Measurements from ENCODE around the gene STK24.

STK24 gene

DNA sequence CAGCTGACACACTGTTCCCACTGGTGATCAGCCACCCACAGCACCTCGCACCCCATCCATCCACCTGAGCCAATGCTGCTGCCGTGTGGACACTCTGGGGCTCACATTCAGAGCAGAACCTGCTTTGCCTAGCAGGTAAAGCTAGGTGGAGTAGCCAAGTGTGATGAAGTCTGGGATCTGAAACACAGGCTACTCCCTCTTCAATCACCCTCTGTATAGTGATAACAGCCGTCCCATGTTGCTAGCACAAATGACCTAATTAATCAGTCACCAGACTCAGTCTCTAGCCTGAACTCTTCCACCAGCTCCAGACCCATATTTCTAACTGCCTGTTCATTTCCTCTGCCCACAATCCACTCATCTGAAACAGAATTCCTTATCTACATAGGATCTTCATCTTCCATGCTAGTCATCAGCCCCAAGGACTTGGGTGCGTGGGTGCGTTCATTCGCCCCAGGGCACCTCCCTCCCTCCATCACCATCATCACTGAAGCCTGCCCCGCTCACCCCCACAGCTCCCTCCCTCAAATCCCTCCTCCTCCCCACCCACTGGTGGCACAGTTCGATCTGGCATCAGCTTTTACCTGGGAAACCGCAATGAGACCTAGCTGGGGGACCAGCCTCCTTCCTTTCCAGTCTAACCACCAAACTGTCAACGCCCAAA is 19.8 kb downstream of the STK24 start:
- no peak for DNase-seq (ENCODE audit: low read depth)

DNA sequence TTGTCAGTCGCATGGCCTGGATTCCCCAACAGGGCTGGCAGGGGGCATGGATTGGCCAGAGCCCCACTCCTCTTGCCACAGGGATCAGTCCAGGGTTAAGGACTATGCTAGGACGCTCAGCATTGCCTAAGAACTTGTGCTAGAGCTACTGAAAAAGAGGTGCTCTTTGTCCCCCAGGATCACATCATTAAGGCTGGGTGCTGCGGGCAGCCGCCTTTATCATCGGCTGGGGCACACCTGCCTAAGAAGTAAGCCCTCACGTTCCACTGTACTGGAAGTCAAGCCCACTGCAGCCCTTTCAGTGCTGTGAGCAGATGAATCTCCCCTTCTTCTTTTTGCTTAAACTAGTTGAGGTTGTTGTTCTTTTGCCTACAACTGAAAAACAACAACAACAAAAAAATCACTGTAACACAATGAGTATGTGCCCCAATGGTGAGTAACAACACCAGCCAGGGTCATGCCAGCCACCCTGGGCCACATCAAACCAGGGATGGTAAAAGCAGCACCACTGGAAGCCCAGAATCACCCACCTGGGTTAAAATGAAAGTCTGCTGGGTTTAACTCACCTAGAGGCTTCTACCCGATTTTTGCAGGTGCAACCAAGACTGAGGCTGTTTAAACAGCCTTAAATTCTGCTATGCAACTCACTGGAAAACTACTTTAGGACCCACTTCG is 20.6 kb downstream of the STK24 start:
- no peak for DNase-seq (ENCODE audit: low read depth)

DNA sequence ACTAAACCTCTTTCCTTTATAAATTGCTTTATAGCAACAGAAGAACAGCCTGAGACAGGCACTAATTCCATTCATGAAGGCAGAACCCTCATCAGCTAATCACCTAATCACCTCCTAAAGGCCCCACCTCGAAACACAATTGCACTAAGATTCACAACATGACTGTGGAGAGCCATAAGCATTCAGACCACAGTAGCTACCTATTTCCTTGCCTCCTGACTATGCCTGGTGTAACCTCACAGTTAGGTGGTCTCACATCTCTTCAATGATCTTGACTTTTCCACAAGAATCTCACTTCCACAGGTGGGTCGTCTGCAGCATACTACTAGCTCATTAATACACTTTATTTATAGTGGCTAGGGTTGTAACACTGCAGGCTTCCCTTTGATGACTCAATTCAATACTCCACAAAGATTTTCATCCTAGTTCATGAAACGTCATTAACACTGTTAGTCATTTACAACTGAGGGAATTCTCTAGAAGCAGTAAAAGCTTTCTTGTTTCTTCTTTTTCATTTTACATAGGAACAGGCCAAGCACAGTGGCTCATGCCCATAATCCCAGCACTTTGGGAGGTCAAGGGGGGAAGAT is 27.1 kb downstream of the STK24 start:
- DNase-seq (ENCODE audit: low read depth), result no peak

DNA sequence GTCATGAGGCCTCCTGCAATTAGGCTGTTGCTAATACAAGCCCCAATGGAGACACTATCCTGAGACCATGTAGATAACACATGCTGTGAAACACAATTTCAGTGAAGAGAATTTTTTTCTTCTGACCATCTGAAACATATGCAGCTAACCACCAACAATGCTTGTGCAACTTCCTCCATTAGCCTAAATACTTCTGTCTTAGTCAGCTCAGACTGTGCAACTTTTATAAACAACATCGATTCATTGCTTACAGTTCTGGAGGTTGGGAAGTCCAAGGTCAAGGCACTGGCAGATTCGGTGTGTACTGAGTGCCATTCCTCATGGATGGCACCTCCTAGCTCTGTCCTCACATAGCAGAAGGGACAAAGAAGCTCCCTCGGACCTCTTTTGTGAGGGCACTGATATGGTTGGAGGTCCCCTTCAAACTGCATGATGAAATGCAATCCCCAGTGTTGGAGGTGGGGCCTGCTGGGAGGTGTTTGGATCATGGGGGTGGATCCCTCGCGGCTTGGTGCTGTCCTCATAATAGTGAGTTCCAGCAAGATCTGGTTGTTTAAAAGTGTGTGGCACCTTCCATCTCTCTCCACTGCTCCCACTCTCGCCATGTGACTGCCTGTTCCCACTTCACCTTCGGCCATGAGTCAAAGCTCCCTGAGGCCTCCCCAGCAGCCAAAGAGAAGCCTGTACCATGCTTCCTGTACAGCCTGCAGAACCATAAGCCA is 27.7 kb downstream of the STK24 start:
- DNase-seq (ENCODE audit: low read depth), result no peak

DNA sequence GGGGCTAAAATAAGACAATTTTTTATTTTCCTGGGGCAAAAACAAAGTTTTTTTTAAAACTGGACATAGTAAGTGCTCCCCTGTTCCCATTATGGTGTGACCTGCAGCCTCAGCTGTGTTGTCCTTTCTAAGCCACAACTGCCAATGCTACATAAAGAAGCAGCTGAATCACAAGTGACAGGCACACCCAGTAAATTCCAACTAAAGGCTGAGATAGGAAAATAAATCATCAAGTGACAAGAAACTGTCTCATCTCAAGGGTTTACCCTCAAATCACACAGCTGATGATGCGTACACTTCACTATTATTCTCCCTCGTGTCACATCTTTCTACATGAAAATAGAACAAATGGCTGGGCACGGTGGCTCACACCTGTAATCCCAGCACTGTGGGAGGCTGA is 28.7 kb downstream of the STK24 start:
- no peak for DNase-seq (ENCODE audit: low read depth)

DNA sequence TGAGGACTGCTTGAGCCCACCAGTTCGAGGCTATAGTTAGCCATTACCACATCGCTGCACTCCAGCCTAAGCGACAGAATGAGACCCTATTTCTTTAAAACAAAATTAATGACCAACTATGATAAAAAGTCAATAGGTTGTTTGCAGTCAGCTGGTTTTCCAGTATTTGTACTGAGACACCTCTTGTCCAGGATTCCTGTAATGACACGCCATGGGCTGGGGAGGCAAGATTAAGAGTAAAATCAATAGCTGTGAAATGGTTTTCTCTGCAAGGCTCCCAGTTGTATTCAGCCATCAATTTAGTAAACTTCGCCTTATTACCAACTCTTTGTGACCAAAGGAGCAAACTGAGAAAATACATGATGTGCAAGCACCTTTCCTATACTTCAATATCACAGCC is 29.5 kb downstream of the STK24 start:
- DNase-seq (ENCODE audit: low read depth), result no peak

DNA sequence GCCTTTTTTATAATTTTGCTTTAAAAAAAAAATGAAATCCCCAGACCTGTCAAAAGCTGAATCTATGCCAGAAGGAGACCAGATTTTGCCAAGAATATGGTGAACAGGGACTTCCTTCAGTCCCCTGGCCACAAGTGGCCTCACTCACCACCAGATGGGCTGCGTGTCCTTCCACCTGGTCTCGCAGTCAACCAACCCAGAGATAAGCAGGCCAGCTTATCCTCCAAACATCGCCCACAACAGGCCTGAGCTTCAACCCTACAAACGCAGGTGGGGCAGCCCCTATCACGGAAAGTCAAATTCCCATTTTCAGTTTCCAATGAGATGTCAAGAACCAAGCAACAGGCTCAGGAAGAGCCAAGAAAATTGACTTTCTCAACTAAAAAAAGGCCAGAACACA is 30.5 kb downstream of the STK24 start:
- no peak for DNase-seq (ENCODE audit: low read depth)

DNA sequence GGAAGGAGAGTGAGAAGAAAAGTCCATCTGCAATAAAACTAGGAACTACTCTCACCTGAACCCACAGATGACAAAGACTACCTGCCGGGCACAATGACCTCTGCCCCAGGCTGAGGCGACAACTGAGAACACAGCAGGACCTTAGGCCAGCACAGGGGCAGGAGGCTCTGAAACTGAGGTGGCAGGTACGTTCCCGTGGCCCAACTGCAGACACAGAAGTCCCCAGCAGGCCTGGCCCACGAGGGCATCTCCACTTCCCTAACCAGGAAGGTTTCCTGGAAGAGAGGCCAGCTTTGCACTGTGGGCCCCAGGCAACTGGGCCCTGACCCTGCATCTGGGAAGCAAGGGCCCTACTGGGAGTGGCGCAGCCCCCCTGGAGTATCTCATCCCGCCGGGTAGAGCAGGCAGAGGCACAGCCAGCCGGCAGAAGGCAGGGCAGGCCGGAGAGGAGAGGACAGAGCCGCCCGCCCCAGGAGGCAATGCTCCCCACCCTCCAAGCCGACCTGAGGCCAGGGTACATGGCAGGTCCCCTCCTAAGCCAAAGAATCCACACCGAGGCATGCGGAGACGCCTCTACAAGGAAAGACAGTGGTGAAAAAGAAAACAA is 32.7 kb downstream of the STK24 start:
- DNase-seq (ENCODE audit: low read depth), result no peak

DNA sequence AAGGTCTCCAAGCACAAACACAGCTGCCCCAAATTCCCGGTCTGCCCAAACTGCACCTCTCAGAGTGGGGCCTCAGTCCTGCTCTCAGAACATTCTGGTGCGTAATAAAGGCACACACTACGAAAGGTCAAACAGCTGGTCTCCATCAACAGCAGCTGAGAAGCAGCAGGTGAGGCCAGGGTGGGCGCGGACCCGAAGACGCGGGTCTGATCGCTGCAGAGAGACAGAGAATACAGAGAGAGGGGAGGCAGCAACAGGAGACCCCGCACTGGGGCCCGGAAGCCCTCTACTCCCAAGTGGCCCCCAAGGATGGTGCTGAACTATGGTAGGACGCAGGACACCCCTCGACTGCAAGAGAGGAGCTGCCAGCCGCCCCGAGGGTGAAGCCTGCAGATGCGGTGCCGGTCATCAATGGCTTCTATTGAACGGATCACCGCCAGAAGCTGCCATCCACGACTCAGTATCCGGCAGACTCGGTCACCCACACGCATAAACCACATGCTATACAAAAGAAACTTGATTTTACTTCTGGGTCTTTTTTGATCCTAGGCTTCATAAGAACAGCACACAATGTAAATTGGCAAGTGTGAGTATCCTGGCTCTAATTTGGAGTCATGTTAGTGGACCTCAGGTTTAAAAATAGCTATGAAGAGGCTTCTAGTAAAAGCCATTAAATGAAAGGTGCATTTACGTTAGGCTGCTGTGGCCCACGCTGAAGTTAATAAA is 33.4 kb downstream of the STK24 start:
- no peak for DNase-seq (ENCODE audit: low read depth)

DNA sequence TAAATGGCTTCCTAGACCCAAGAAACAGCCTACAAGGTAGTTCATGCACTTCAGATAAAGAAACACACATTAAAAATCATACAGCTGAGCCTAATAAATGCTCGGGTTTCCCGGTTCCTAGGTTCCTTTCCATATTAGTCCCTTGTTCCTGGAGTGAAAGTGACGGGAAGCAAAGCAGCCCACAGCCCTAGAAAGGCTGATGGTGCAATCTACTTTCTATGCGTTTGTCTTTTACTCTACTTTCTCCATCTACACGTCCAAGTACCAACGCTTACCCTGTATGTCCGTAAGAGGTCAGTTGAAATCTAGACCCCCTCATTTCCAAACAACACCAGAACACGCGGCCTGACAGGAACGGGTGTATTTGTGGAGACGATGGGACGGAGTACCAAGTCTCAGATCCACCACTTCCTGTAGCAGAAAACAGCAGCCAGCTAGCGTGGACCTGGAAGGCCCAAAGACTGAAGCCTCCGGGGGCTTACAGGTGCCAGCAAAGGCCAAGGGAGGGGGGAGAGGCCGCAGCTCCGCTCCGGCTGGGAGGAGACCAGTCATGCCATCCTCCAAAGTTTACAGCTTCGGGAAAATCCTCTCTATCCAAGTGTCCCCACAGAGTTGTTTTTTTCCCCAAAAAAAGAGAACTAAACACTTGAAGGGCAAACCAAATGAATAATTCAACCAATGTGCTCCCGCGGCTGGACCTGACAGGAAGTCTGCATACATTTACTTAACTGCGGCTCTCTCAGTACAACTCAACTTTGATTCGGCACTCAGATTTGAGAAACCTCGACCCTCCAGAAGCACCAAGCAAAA is 34.1 kb downstream of the STK24 start:
- DNase-seq (ENCODE audit: low read depth), result no peak

DNA sequence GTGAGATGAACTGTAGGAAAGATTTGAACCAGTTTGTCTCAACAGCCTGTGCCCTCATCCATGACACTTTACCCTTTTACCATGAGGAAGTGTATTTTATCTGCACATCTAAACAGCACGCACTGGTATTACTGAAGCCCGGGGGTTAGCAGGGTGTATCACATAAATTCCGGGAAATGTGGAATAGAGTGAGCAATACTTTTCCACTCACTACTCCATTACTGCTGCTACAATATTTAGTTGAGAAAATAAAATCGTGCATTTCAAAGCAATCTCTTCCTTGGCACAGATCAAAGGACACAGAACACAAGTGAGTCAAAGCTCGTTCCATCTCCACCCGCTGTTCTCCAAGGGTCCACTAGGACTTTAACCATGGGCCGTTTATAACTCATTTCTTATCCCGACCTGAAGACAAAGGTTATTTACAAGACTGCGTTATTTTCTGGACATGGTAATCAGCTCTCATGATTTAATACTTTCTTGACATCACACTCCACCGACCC is 35.2 kb downstream of the STK24 start:
- DNase-seq (ENCODE audit: low read depth), result no peak

DNA sequence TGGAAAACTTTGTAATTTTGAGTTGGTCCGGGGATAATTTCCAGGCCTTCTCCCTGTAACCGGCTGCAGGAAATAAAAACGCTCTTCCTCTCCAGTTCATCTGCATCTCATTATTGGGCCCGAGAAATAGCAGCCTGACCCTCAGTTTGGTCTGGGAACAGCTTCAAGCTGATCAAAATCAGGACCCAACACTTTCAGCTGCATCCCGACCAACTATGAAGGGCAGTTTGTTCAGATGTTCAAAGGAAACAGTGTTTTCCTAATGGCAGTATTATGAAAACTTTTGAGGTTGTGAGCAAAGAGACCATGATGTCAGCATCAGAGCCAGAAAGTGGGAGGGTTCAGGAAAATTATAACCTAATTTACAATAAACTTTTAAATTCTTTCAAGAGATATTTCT is 35.7 kb downstream of the STK24 start:
- no peak for DNase-seq (ENCODE audit: low read depth)

DNA sequence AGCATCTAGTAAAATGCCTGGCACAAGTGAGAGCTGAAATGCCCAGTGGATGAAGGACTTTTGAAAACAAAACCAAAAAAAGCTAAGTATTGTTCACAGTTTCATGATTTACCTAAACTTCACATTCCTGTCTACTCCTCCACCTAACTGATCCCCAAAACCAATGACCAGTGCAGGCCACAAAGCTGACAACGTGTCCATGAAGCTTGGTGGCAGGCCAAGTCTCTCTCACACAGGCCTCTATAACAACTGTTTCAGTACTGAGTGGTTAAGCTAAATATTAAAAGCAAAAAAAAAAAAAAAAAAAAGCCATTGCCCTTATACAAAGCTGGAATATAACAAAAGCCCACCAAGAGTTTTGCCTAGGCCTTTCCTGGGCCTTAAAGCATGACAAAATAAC is 36.4 kb downstream of the STK24 start:
- DNase-seq (ENCODE audit: low read depth), result no peak

DNA sequence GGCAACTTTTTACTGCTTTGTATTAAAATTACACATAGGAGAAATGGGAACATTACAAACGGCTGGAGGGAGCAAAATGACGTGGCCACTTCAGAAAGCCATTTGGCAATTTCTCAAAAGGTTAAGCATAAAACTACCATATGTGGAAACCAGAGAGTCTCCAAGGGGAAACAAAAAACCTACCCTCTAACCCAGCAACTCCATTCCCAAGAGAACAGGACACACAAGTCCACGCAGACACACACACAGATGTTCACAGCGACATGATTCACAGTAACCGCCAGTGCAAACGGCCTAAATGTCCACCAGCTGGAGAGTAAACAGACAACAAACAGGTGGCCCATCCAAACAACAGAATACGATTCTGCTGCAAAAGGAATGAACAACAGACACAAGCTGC is 37.2 kb downstream of the STK24 start:
- no peak for DNase-seq (ENCODE audit: low read depth)

DNA sequence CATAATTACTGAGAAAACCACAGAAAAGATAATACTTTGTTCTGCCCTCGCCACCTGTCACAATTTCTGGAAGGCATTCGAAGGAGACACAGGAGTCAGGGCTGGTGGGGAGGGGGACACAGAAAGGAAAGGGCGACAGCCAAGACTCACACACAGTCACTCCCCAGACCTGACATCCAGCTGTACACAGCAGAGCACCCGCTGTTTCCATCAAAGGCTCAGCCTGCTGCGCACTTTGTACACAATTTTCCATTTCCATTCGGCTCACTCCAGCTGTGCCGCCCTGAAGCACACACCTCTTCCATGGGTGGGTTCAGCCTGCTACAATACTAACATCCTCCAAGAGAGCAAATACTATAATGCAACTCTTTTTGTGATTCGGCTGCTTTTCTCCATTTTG is 38.0 kb downstream of the STK24 start:
- no peak for DNase-seq (ENCODE audit: low read depth)

DNA sequence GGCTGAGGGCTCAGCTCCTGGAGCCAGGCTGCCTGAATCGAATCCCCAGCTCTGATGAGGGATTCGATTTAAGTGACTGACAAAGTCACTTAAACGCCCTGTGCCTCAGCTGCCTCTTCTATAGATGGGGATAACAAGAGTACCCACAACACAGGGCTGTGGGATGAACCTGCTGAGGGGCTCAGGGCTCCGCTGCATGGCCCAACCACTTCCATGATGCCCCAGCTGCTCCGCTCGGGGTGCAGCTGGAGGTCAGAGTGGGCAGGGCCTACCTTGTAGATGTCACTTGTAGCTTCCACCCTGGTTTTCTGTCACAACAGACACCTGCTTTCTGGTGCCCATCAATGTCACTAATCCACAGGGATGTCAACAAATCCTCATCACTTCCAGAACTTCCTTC is 39.2 kb downstream of the STK24 start:
- DNase-seq (ENCODE audit: low read depth), result no peak

DNA sequence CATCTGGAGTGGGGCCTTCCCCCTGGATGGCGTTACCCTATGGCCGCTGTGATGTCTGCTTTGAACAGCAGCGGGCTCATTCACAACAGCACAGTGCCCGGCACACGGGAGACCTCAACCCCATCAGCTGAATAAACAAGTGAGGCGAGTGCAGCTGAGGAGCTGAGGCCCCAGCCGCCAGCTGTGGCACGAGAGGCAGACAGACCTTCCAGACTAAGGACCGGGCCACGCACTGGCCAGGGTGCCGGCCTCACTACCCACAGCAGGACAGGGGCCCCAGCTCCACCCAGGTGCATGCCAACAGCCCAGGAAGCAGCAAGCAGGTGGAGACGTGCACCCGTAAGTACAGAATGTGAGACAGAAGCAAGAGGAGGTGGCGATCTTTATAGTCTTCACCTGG is 39.6 kb downstream of the STK24 start:
- DNase-seq (ENCODE audit: low read depth), result no peak

DNA sequence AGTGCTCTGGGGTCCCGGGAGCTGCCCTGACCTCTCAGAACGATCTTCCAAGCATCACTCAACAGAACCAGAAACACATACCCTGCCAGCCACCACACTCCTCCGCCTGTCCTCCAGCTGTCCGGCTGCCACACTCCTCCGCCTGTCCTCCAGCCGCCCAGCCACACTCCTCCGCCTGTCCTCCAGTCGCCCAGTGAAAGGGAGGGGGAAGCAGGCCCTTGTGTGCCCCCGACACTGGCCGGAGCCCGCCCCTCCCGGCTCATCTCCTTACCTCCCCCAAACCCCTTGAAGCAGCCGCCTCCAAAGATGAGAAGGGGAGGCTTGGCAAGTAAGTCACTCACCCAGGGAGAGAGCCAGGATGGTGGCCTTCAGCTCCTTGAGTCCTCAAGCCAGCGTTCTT is 40.2 kb downstream of the STK24 start:
- no peak for DNase-seq (ENCODE audit: low read depth)

DNA sequence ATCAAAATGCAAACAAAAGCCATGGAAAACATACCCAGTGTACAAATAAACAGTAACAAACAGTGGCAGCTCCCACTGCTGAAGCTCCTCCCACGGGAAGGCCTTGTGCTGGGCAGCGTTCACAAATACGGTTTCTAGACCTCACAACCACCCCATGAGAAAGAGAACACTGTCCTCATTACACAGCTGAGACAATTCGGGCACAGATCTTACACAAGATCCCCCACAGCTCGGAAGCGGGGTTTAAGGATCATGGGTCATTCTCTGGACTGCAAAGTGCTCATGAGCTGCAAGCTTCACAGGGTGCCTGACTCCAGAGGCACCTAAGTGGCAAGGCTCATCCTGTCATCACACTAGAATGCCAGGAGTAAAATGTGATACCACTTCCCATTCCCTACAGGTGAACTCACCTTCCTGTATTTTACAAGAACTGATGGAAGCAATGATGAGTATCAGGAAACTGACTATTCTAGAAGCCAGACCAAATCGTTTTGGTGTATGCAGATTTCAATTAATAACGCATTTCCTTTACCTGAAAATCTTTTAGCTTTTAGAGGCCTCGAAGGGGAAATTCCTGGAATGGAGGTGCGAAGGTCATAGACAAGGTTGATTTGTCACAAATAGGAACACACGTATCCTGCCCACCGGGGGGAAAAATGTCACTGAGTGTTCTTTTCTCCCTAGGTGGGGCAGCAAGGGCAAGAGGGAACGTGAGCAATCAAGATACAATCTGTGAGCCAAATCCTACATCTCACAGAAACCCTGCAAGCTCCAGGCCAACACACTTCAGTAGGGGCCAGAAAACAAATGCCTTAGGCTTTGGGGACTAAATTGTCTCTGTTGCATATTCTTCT is 41.2 kb downstream of the STK24 start:
- DNase-seq (ENCODE audit: low read depth), result no peak

DNA sequence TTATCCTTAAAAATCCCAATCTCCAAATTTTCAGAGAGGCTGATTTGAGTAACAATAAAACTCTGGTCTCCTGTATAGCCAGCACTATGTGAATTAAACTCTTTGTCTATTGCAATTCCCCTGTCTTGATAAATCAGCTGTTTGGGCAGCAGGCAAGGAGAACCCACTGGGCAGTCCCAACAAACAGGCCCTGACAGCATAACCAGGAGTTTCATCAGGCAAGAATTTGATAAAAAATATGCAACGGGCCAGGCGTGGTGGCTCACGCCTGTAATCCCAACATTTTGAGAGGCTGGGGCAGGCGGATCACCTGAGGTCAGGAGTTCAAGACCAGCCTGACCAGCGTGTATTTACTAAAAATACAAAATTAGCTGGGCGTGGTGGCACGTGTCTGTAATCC is 42.1 kb downstream of the STK24 start:
- no peak for DNase-seq (ENCODE audit: low read depth)

All from stimulated activated CD8-positive, alpha-beta memory T cell treated with anti-CD3 and anti-CD28 coated beads, Interleukin-15, amount 100 ng/mL, for 1 hour (primary cell).